ENCODE data around the gene APOBEC3B. TPM values are rescaled to one million over a fixed set of nuclear protein-coding genes. Genes with fewer than 3 reads are reported as not detected.

Gene APOBEC3B
- total and polyA plus RNA-seq, 2 of the 8 experiments (the other 6 are each of a cell fraction or from before 2014, with no cell fraction given), result 14.2 to 74.9 TPM

GRCh38 chr22:38971791-38972190 lies 10.4 kb upstream of the APOBEC3B start:
- Histone ChIP-seq H3K18ac (ENCODE audit: extremely low read depth, low read length) (no peak overlapping the region), H2BK5ac (ENCODE audit: low read depth, low read length) (no peak overlapping the region), H2BK12ac (ENCODE audit: low read depth, low read length) (peak overlapping the region; percentile 14; the same call in 1 of the 2 replicates), H3K56ac (replicated peaks; ENCODE audit: insufficient read length, low read depth, low read length) (no peak overlapping the region), H2AFZ (ENCODE audit: low read length) (no peak overlapping the region), H2BK120ac (replicated peaks; ENCODE audit: low read depth, low read length) (peak overlapping the region; percentile 10), H3K4me1 (replicated peaks in 1 of 4; ENCODE audit: control insufficient read depth in 3 of 4, insufficient read depth in 4 of 4, low read length in 3 of 4) (peaks cover 0 to 4% (median under 1%) of the 10 kb centered on the region in 4 experiments; a peak in 2 of 7 replicates), H4K5ac (ENCODE audit: insufficient read length, low read depth, low read length) (no peak overlapping the region), H2BK15ac (ENCODE audit: low read length) (no peak overlapping the region), H3K9ac (replicated peaks in 1 of 4; ENCODE audit: extremely low read depth in 1 of 4, low read depth in 3 of 4, low read length in 3 of 4) (no peak overlapping the region), H3K27ac (ENCODE audit: low read depth, low read length) (no peak overlapping the region), H3K36me3 (ENCODE audit: control insufficient read depth in 2 of 4, insufficient read depth in 4 of 4, low read length in 3 of 4) (no peaks in the 10 kb centered on the region), H4K20me1 (replicated peaks in 1 of 2; ENCODE audit: control insufficient read depth in 1 of 2, insufficient read depth in 2 of 2, low read length in 2 of 2) (no peaks in the 10 kb centered on the region), H3K23ac (ENCODE audit: insufficient read length) (no peak overlapping the region), H4K91ac (replicated peaks; ENCODE audit: insufficient read length, low read length) (no peak overlapping the region), H3K14ac (ENCODE audit: insufficient read length) (no peak overlapping the region), H3K27me3 (replicated peaks in 1 of 4; ENCODE audit: control insufficient read depth in 3 of 4, extremely low read depth in 1 of 4, insufficient read depth in 3 of 4, low read length in 3 of 4) (no peaks in the 10 kb centered on the region; a peak in 2 of 7 replicates), H3K4me2 (ENCODE audit: insufficient read depth in 1 of 2, low read depth in 2 of 2, low read length in 2 of 2) (no peak overlapping the region), H3K4me3 (ENCODE audit: extremely low read depth in 1 of 4, insufficient read depth in 2 of 4, low read depth in 3 of 4, low read length in 4 of 4) (no peak overlapping the region), H4K8ac (ENCODE audit: extremely low read depth, insufficient read depth, low read length) (no peak overlapping the region), H3K79me1 (ENCODE audit: low read depth, low read length) (no peaks in the 10 kb centered on the region), H2BK20ac (ENCODE audit: low read length) (no peak overlapping the region), H3K4ac (replicated peaks; ENCODE audit: insufficient read length, low read depth, low read length) (no peak overlapping the region), H3K23me2 (ENCODE audit: low read depth, low read length) (no peaks in the 10 kb centered on the region), H3K9me3 (ENCODE audit: insufficient read depth in 2 of 2, low read depth in 1 of 2, low read length in 1 of 2) (peaks cover 6 to 13% of the 10 kb centered on the region in 2 experiments; a peak in 3 of 4 replicates), H2AK5ac (ENCODE audit: low read depth, low read length) (no peak overlapping the region), H3K79me2 (ENCODE audit: control insufficient read depth in 1 of 2, insufficient read depth in 2 of 2, low read length in 2 of 2) (no peaks in the 10 kb centered on the region)
- ChIA-PET CTCF (ENCODE audit: partially characterized antibody) (interaction anchor here (1.0 to 7.1 kb wide), 9 partner anchors 11 to 337 kb away, joined by 3 to 63 read pairs (median 3); partner anchors contain the start of gene APOBEC3B), POLR2A (ENCODE audit: partially characterized antibody) (interaction anchor here (1.2 to 2.0 kb wide), 2 partner anchors 10 to 26 kb away, joined by 3 to 8 read pairs; partner anchors contain the start of gene APOBEC3B)
- DNase-seq (ENCODE audit: low read depth in 1 of 2, low spot score in 2 of 2), result no peak
- no peak for FAIRE-seq
- WGBS, 2 experiments (ENCODE audit: extremely low coverage in 1 of 2, insufficient coverage in 1 of 2, insufficient read length in 1 of 2, insufficient replicate concordance in 2 of 2, low coverage in 1 of 2, low lambda C conversion rate in 2 of 2, missing lambda C conversion rate in 1 of 2), result 87% methylated on average over 3 of the region's 3 CpGs; no CpG with 5 or more reads in 1 of the 2 experiments
- TF ChIP-seq JUND (IDR thresholded peaks at IDR 0.05; ENCODE audit: low read length) (no peak), KDM5A (IDR thresholded peaks at IDR 0.05; ENCODE audit: low read length) (no peak), POLR2A (IDR thresholded peaks at IDR 0.05; ENCODE audit: control extremely low read depth in 1 of 2, low read depth in 2 of 2, low read length in 2 of 2) (no peak), RNF2 (IDR thresholded peaks at IDR 0.05; ENCODE audit: borderline replicate concordance, low read depth, low read length, missing control alignments, poor library complexity, severe bottlenecking) (no peak), SAP30 (IDR thresholded peaks at IDR 0.05; ENCODE audit: insufficient read depth, insufficient replicate concordance, low read length) (no peak), TAF1 (IDR thresholded peaks at IDR 0.05; ENCODE audit: low read depth, low read length) (no peak), PHF8 (conservative IDR thresholded peaks at IDR 0.05; ENCODE audit: low read depth, low read length) (no peak), BACH1 (IDR thresholded peaks at IDR 0.05; ENCODE audit: low read length) (no peak), GABPA (IDR thresholded peaks at IDR 0.05; ENCODE audit: borderline replicate concordance, insufficient read depth, low read length) (no peak), EGR1 (IDR thresholded peaks at IDR 0.05; ENCODE audit: borderline replicate concordance, low read depth, low read length) (no peak), KDM1A (IDR thresholded peaks at IDR 0.05; ENCODE audit: borderline replicate concordance, low read length) (no peak), EP300 (IDR thresholded peaks at IDR 0.05; ENCODE audit: borderline replicate concordance in 1 of 2, low read depth in 2 of 2, low read length in 2 of 2) (no peak), POU5F1 (IDR thresholded peaks at IDR 0.05; ENCODE audit: low read depth, low read length) (no peak), SP4 (IDR thresholded peaks at IDR 0.05; ENCODE audit: low read length) (no peak)
